ENCODE data around the gene GJC1.

GRCh38 chr17:44801880-44802279 lies 28.2 kb downstream of the GJC1 start:
- no peak for TF ChIP-seq BACH1 (IDR thresholded peaks at IDR 0.05; ENCODE audit: low read length)
- TF ChIP-seq EZH2 (IDR thresholded peaks at IDR 0.05; ENCODE audit: low read depth, low read length, severe bottlenecking), result no peak
- no peak for TF ChIP-seq MAX (IDR thresholded peaks at IDR 0.05)

All from H1 (cell line).